ENCODE data around the gene CD9.
"Not testable (repeated sequence)": the region's sequence is repeated elsewhere in the genome, so short reads cannot be mapped to it uniquely, and the experiment has no call there.

Gene CD9, protein sequence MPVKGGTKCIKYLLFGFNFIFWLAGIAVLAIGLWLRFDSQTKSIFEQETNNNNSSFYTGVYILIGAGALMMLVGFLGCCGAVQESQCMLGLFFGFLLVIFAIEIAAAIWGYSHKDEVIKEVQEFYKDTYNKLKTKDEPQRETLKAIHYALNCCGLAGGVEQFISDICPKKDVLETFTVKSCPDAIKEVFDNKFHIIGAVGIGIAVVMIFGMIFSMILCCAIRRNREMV

DNA sequence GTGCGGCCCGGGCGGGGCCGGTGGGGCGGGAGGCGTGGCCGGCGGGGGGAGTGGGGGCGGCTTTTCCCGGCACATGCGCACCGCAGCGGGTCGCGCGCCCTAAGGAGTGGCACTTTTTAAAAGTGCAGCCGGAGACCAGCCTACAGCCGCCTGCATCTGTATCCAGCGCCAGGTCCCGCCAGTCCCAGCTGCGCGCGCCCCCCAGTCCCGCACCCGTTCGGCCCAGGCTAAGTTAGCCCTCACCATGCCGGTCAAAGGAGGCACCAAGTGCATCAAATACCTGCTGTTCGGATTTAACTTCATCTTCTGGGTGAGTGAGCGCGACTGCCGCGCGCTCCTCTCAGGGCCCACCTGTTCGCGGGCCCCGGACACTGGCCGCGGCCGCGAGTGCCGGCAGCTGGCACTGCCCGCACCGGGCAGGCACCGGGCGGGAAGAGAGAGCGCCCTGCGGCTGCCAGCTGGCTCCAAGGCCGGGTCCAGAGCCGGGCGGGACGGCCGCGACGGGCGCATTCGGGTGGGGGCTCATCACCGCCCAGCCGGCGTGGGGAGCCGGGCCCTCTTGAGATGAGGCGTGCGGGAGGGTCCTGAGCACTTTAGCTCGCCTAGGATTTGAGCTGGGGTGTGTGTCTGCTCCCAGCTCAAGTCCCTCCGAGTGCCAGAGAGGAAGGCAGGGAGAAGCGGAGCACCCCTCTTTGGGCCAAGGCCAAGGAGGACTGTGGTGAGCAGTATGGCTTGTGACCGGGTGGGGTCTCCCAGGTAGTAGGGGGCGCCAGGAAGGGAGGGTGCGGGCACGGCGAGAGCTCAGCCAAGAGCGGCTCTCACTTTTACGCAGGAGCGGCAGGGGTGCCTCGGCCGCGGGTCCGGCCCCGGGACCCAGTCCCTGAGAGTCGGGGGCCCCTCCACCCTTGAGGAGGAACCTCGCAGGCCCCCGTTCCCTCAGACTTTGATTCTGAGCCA is at the start of gene CD9:
Gene CD9, plus strand, starts transcription at position 145 of the 957 bp plus-strand sequence. Its CDS starts 100 bp downstream, at position 245.
- DNase-seq: peak in 1 of 2 donors; percentile 62

DNA sequence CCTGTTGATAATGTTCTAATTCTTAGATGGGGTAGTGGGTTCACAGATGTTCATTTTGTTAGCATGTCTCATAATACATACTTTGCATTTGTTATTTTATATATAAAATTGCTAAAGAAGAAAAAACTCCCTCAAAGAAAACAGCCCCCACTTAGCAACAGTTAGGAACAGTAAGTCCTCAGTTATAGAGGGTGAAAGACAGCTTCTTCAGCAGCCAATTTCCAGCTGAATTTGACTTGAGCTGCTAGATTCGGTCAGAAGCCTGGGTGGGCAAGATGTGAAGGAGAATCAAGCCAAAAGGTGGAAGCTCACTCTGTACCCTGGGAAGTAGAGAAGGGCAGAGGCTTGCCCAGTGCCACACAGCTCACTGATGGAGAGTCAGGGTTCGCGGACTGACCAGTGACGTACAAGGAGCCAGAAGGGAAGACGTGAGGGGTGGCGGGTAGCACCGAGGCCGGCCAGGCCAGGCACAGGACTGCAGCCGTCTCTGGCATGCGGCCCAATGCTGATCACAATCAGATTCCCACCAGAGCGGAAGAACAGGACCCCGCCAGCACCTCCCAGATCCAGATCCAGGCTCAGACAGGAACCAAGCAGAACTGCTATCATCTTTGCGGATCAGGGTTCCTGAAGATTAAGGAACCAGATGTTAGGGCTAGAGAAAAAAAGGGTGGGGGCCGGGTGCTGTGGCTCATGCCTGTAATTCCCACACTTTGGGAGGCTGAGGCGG is 45.3 kb upstream of the CD9 start:
- DNase-seq: no peak

DNA sequence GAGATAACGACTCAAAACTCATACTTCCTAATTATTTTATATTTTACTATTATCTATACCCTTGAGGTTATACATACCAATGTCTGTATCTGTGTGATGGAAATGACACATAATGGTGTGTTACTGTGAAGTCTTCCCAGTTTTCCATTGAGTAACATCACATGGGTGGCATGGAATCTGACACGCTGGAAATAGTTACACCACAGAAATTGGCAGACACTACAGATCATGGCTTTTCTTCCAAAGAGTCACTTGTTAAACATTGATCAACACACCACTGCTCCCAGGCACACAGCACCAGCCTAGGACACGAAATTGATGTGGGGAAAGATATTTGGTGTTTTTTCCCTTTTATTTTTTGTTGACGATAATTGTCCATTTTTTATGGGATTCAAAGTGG is 42.7 kb upstream of the CD9 start:
- DNase-seq: no peak

DNA sequence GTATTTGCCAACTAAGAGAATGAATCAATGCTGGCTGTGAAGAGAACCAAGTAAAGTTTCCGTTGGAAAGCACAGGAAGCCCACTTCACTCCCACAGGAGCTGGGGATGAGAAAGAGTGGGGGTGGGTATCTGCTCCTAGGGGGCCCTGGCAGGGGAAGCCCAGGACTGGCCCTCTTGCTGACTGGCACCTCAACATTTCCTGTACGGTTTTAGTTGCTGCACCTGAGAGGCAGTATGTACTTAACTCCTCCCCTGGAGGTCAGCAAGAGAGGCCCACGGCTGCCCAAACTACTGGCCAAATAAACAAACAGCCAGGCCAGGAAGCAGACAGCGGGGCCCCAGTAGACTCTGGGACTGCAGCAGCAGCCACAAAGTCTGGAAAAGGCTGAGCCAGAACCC is 41.9 kb upstream of the CD9 start:
- no peak for DNase-seq

DNA sequence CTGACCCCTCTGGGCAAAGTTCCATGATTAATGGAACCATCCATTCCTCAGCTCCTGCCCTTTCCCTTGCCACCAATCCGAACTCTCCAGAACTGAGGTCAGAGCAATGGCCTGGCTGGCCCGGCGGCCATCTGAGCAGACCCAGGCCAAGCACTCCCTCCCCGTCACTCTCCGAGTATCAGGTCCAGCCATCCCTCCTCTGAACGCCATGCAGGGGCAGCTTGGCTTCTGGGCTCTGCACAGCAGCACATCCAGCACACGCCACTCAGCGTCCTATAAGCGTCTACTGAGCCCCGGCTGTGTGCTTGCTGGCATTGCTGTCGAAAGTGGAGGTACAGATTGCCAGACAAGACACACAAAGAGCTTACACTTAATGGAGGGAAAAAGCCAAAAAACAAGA is 41.5 kb upstream of the CD9 start:
- DNase-seq: no peak

DNA sequence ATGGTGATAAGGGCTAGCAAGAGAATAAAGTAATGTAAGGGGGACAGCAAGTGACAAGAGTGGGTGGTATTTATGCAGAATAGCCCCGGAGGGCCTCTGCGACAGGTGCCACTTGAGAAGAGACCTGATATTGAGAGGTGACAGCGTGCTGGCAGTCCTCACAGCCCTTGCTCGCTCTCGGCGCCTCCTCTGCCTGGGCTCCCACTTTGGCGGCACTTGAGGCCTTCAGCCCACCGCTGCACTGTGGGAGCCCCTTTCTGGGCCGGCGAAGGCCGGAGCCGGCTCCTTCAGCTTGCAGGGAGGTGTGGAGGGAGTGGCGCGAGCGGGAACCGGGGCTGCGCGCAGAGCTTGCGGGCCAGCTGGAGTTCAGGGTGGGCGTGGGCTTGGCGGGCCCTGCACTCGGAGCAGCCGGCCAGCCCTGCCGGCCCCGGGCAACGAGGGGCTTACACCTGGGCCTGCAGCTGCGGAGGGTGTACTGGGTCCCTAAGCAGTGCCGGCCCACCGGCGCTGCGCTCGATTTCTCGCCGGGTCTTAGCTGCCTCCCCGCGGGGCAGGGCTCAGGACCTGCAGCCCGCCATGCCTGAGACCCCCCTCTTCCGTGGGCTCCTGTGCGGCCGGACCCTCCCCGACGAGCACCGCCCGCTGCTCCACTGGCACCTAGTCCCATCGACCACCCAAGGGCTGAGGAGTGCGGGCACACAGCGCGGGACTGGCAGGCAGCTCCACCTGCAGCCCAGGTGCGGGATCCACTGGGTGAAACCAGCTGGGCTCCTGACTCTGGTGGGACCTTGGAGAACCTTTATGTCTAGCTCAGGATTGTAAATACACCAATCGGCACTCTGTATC is 40.8 kb upstream of the CD9 start:
- not testable (repeated sequence) for DNase-seq

DNA sequence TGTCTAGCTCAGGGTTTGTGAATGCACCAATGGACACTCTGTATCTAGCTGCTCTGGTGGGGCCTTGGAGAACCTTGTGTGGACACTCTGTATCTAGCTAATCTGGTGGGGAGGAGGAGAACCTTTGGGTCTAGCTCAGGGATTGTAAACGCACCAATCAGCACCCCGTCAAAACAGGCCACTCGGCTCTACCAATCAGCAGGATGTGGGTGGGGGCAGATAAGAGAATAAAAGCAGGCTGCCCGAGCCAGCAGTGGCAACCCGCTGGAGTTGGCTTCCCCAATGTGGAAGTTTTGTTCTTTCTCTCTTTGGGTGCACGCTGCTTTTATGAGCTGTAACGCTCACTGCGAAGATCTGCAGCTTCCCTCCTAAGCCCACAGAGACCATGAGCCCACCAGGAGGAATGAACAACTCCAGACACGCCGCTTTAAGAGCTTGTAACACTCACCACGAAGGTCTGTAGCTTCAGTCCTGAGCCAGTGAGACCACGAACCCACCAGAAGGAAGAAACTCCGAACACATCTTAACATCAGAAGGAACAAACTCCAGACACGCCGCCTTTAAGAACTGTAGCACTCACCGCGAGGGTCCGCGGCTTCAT is 40.1 kb upstream of the CD9 start:
- not testable (repeated sequence) for DNase-seq

DNA sequence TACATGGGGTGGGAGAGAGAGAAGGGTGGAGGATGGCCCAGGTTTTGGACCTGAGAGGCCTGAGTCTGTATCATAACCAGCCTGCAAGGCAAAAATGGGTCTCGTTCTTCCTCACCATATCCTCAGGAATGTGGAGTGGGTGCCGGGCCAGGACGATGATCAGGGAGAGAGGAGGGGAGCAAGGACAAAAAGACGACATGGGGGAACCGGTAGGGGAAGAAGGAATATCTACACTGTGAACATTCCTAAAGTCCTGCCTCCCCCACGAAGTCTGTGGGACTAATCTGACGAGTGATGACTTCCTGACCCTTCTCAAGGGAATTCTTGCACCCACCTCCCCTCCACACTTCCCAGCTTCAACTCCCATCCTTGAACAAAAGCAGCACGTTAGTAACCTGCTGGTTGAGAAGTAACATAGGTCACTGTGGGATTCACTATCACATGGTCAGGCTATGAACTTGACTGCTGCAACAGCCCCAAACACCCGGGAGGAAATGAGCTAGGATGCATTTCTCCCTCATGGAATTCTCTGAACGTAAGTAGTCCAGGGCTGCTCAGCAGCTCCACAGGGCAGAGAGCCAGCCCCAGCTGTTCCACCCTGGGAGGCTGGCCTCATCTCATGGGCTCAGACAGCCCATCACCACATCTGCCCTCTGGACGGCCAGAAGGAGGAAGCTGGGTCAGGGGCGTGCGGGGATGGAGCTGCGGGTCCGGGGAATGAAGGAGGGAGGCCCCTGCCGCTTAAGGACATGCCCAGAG is 38.9 kb upstream of the CD9 start:
- no peak for DNase-seq

DNA sequence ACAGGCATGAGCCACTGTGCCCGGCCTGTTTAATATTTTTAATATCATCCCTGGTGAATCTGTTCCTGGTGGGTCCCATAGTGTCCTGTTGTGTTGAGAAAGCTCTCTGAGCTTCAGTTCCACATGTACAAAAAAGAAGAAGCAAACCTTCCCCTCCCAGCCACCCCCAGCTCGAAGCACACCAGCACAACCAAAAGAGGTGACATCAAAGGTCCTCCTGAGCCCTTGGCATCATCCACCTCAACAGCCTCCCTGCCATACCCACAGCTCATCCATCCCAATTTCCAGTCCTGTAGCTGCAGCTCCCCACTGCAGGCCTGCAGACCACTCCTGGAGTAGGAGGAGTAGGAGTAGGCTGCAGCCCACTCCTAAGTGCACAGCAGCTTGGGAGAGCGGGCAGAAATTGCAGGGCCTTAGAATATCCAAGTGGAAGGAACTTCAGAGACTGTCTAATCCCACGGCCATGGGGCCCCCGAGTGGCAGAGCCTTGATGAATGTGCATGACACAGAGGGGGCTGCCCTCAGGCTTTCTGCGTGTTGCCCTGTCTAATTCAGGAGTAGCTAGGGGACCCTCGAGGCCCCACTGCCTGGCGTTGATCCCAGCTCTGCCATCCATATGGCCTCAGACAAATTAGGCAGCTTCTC is 36.7 kb upstream of the CD9 start:
- no peak for DNase-seq

DNA sequence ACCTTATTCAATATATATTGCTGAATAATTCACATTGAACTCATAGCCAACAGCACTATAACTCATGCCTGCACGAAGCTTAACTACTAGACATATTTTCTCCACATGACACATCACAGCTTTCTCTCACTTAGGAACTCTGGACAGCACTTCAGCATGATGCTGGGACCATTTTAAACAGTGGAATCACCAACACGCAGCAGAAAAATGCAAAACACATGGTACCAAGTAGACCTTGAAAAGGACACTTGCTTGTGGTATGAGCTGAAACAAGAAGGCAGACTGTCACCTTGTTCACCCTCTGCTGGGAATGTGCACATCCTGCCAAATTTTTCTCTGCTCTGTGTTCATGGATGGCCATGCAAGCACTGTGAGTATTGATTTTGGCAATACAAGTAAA is 34.8 kb upstream of the CD9 start:
- no peak for DNase-seq

DNA sequence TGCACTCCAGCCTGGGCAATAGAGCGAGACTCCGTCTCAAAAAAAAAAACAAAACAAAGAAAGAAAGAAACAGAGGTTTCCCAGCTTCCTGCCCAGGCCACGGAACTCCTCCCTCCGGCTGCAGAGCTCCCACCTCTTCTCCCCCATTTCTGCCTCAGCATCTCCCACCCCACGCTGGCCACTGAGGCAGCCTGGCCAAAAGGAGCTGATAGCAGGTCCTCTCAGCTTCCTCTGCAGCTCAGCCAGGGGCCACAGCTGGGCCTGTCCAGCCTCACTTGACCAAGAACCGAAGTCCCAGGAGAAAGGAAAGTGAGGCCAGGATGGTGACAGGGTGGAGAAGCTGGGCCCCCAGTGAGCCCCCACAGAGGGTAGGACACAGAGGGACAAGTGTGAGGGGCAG is 33.4 kb upstream of the CD9 start:
- DNase-seq: no peak

DNA sequence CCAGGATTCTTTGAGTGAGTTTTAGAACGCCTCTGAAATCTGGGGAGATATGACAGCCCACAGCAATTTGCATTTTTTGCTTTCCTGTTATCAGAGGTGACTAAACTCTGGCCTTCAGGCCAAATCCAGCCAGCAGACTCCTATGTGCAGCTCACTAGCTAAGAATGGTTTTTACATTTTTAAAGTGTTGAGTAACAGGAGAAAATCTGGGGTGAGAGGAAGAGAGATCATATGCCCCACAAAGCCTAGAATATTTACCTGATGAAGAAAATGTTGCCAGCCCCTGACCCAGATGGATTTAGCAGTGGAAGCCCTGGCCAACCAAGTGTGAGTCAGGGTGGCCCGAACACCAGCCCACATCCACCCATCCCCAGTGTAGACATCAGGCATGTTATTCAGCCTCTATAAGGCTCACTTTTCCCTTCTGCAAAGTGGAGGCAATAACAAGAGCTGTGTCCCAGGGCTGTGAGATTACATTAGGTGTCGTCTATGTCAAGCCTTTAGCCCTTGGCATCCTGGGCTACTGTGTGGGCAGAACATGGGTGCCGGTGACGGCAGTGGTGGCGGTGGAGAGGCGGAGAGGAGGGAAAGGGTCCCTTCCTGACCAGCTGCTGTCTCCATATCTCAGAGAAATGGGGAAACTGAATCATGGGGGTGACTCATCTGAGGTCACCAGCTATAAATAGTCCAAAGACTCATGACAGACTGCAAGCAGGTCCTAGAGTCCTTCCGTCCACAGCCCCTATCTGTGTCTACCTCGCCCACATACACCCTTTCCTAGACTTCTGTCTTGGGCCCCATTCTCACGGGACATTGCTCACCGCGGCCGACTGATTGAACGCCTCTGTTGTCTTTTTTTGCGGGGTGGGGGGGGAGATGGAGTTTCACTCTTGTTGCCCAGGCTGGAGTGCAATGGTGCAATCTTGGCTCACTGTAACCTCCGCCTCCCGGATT is 32.6 kb upstream of the CD9 start:
- DNase-seq: peak; percentile 73 to 99

DNA sequence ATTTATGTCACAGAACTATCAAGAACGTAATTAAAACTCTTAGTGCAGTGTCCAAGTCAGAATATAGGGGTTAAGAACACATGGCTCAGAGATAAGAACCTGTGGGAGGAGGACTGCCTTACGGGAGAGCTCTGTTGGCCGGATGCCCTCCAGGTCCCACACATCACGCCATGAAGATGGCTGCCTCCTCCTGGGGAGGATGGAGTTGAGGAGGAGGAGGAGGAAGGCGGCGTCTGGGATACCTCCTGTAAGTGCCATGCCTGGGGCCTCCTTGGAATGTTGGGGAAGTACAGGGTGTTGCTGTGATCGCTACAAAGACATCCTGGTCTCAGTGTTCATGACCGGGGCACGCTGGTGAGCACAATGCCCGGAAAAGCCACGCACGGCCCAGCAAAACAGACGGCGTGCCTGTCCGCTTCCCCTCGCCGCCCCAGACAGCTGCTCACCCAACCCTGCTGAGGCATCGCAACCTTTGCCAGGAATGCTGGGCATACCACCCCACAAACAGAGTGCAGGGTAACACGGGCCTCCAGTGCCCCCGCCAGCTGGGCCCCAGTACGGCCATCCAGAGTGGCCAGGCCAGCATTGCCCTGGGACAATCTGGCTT is 28.7 kb upstream of the CD9 start:
- no peak for DNase-seq

DNA sequence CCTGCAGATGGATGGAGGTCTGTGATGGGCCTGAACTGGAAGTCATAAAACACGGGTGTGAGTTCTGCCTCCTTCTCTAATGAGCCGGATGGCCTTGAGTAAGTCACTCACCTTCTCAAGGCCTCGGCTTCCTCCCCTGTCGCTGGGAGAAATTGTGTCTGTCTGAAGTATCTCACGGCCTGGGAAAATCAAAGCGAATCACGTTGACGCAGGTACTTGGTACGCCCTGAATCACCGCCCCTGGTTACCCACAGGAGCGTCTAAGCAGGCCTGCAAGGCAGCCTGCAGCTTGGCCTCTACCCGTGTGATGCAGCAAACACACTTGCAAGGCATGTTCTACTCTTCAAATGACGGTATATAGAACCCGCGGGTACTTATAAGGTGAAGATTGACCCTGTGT is 28.1 kb upstream of the CD9 start:
- no peak for DNase-seq

DNA sequence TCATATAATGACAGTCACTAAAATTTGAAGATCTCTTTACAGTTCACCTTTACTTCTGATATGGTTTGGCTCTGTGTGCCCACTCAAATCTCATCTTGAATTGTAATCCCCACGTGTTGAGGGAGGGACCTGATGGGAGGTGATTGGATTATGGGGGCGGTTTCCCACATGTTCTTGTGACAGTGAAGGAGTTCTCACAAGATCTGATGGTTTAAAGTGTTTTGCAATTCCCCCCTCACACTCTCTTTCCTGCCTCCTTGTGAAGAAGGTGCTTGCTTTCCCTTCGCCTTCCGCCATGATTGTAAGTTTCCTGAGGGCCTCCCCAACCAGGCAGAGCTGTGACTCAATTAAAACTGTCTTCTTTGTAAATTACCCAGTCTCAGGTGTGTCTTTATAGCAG is 27.3 kb upstream of the CD9 start:
- no peak for DNase-seq

DNA sequence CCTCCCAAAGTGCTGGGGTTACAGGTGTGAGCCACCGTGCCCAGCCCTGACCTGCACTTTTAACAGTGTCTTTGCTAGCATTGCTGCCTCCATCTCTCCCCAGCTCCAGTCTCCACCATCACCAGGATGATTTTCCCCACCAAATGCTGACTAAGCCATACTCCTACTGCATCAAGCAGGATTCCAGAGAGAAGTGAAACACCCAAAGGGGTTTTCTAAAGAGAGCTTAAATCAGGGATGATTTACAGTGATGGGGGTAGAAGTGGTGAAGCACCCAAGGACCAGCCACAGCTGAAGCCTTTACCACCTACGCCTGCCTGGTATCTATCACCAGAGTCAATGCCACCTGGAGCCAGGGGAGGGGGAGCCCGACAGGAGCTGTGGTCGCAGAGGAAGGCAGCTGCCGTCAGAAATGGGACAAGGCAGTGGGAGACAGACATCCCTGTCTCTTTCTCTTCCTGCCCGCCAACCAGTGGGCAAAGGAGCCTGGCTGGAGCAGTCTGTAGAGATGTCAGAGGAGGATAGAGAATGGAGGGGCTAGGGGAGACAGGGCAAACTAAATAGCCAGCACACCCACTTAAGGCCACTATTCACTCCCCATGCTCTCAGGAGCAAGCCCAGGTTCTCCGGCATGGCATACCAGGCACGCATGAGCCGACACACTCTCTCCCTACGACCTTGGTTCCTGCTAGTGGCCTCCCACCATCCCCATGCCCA is 22.4 kb upstream of the CD9 start:
- no peak for DNase-seq

DNA sequence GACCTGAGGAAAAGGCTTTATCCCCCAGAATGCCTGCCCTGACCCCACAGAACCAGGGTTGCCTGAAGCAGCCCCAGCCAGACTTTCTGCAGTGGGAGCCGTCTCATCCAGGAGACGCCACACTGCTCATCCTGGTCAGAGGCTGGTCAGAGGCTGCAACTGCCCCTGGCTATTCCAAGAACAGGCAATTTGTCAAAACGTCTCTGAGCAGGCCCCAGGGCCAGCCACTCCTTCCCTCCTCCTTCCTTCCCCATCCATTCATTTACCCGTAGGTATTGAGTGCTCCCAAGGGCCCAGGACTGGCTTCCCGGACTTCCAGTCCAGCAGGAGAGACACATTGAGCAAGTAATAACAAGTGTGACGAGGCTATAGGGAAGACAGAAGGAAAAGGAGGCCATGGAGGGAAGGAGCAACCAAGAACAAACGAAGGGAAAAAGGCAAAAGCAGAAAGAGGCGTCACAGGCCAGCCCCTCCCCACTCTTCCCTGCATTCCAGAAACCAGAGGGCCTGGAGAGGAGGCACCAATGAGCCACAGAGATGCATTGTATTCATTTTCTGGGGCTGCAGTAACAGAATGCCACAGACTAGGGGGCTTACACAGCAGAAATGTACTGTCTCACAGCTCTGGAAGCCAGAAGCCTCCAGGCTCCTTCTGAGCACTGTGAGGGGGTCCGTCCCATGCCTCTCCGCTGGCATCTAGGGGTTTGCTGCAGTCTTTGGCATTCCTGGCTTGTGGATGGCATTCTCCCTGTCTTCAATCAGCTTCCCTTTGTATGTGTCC is 21.0 kb upstream of the CD9 start:
- no peak for DNase-seq
